Right ventricle myocardium inferior (tissue), 1 donor: ENCODE results near the gene ATXN1. TPM values are rescaled to one million over a fixed set of nuclear protein-coding genes. Genes with fewer than 3 reads are reported as not detected.
A peak's percentile ranks its signal among the peaks of the same experiment; 100 is the strongest.
"Not testable (repeated sequence)": the region's sequence is repeated elsewhere in the genome, so short reads cannot be mapped to it uniquely, and the experiment has no call there.

Experiments used
- ATAC-seq: fragments of 200-7000 bp; cut with Tn5 transposase; one replicate; pipeline ENCODE4 v1.9.1; 2020; ENCODE audit warnings: mild to moderate bottlenecking, moderate library complexity
- DNase-seq: peaks from one replicate; pipeline ENCODE4 v3.0.0; 2021; ENCODE audit errors: missing footprints
- intact Hi-C: fragments of 100-400 bp; cut with DNase I; formaldehyde crosslinking; loops from one replicate; pipeline ENCODE4 v1.11.0; 2022
- total RNA-seq: library from RNA; stranded (reverse); fragmentation: NEBNext Ultra II Directional; extraction: Animal tissue kit (Norgen Biotek cat#: 25700); gene quantifications from one replicate; pipeline ENCODE4 v1.2.1, GENCODE V29; 2021
- donor health status: DM: no; HTN: yes; CAD: no; lungs with severe emphysema.

The ATXN1 gene
- total RNA-seq, 1 donor from 2014 or later, result 42.5 TPM

DNA sequence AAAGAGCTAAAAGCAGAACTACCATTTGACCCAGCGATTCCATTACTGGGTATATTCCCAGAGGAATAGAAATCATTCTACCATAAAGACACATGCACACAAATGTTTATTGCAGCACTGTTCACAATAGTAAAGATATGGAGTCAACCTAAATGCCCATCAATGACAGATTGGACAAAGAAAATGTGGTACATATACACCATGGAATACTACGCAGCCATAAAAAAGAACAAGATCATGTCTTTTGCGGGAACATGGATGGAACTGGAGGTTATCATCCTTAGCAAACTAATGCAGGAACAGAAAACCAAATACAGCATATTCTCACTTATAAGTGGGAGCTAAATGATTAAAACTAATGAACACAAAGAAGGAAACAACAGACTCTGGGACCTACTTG lies 23.7 kb upstream of the ATXN1 start:
- DNase-seq, ATAC-seq, intact Hi-C loops: not testable (repeated sequence)

DNA sequence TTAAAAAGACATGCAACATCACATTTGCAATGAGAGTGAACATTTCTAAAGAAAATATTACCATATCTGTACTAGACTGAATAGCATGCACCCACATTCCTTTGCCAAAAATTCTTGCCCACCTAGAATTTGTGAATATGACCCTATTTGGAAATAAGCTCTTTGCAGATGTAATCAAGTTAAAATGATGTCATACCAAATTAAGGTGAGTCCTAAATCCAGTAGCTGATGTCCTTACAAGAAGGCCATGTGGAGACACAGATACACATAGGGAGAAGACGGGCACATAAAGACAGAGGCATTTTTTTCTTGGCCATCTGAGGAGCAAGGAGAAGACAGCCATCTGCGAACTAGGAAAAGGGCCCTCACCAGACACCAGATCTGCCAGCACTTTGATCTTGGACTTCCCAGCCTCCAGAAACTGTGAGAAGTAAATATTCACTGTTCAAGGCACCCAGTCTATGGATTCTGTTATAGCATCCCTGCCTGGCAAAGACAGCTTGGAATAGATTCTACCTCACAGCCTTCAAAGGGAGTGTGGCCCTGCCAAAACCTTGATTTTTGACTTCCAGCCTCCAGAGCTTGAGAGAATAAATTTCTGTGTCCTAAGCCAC lies 22.8 kb upstream of the ATXN1 start:
- ATAC-seq (no peak), DNase-seq (no peak)
- intact Hi-C loops, result no loop called here

DNA sequence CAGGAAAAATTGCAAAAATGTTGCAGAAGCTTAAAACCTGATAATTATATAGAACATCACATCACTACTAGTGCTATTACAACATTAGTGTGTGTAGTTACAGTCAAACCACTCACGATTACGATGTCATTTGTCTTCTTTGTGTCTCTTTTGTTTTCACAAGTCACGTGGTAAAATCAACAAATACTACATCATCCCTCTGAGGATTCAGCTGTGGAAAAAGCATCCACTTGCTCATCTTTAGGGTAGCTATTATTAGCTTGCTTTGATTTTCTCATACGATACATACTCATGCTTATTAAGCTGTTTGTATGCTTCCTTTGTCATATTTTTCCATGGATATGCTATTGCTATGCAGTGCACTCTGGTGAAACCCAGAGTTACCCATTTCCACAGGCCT lies 22.2 kb upstream of the ATXN1 start:
- intact Hi-C loops, result no loop called here
- no peak for ATAC-seq
- DNase-seq, result no peak

GRCh38 chr6:16782278-16782677 lies 21.0 kb upstream of the ATXN1 start:
- intact Hi-C loops, result no loop called here
- no peak for DNase-seq

GRCh38 chr6:16781348-16782169 lies 20.3 kb upstream of the ATXN1 start:
- intact Hi-C loops, result no loop called here
- DNase-seq, result no peak
- peak; percentile 90 for ATAC-seq

More at GRCh38 chr6:16782278-16782677, 21.0 kb upstream of the ATXN1 start:
- no peak for ATAC-seq

DNA sequence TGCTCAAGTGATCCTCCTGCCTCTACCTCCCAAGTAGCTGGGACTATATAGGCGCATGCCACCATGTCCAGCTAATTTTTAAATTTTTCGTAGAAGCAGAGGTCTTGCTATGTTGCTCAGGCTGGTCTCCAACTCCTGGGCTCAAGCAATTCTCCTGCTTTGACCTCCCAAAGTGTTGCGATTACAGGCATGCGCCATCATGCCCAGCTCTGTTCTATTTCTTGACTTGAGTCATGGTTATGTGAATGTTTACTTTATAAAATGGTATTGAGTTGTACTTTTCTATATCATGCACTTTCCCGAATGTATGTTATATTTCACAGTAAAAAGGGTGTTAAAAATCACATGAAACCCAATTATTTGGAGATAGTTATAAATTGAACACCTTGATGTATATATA lies 17.3 kb upstream of the ATXN1 start:
- DNase-seq, result no peak
- ATAC-seq, result no peak
- intact Hi-C loops, result no loop called here

DNA sequence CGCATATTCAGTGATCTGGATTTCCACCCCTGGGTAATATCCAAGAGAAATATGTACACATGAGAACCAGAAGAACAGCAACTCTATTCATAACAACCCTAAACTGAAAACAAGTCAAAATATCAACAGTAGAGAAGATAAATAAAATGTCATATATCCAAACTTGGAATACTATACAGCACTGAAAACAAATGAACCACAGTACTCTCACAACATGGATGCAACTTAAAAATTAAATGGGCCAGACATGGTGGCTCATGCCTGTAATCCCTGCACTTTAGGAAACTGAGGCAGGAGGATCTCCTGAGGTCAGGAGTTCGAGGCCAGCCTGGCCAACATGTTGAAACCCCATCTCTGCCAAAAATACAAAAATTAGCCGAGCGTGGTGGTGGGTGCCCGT lies 16.5 kb upstream of the ATXN1 start:
- intact Hi-C loops, result no loop called here
- ATAC-seq, result no peak

DNA sequence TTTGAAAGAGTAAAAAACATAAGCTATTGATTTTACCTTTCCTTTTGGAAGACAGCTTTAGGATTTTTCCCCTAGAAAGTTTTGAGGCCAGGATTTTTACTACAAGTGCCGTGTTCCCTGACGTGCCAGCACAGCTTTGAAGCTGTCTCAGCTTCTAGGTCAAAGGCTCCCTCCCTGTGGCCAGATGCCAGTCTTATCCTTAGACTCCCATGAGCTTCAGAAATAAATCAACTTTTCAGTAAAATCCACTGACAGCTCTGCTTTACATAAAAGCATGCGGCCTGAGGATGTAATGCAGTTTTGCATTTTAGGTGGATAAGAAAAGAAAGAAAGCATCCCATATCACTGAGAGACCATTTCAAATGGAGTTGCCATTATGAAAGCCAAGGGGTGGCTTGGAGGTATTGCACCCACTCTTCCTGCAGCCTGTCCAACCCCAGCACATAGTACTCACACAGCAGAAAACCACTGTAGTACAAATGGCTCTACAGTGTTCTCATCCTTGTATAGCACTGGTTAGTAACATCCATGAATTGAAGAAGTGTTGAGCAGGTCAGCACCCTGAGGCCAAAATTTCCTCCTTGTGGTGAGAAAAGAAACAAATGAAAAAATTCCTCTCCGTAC lies 15.2 kb upstream of the ATXN1 start:
- ATAC-seq, result no peak
- intact Hi-C loops, result no loop called here
- DNase-seq, result no peak

More for the DNA sequence above, 16.5 kb upstream of the ATXN1 start:
- DNase-seq, result no peak

DNA sequence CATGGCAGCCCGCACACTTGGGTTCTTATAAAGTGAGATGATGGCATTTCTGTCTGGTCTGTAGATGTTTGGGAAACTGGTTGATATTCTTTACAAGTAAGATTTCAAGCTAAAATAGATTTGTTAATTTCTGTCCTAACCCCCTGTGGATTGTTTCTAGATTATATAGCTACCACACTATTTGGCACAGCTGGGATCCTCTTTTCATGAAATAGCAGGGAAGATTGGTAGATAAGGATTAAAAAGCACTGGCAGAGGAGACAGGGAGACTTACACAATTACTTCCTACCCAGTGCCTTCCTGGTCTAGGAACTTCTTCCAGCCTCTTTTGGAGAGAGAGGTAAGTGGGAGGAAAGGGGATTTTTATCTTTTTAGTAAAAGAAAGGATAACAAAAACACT lies 13.2 kb upstream of the ATXN1 start:
- intact Hi-C loops, result loop anchor here (5.0 kb wide), 1 partner anchor 313 kb away; no protein-coding TSS in a partner anchor
- DNase-seq, result no peak
- no peak for ATAC-seq

- intact Hi-C loops, result loop anchor here (5.0 kb wide), 1 partner anchor 314 kb away; no protein-coding TSS in a partner anchor
- ATAC-seq (no peak), DNase-seq (no peak)
Measured at GRCh38 chr6:16773362-16773761, 12.1 kb upstream of the ATXN1 start.

DNA sequence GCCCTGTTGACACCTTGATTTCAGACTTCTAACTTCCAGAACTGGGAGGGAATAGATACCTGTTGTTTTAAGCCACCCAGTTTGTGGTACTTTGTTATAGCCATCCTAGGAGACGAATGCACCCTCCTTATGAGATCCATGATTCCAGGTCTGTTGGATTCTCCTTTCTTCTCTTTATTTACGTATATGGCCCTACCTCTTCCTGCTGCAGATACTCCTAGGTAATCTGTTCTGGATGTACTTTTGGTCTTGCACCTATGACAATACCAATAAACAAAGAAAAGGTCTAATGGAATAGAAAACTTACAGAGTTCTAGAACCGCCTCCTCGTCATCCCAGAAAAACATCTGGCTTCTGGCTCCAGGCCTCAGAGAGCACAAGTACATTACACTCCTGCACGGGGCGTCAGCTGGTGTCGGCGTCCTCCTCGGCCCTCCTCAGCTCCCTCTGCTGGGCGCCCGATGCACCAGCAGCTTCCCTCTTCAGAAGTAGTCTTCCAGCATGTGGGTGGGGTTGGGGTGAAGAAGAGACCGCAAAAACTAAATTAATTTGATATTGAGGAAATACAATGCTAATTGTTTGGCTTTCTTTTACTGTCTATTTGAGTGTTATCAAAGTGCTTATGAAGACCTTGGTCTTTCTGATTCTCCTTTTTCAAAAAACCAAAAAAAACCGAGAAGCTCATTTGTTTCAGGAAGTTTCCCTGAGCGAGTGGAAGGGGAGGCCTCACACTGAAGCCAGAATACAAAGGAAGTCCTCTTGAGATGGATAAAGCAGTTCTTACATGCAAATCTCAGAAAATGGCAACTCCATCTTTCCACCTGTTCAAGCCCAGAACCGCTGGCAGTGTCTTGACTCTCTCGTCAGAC lies 9.7 kb upstream of the ATXN1 start:
- DNase-seq (peak; percentile 91), ATAC-seq (peak; percentile 92)
- intact Hi-C loops, result loop anchor here (5.0 kb wide), 1 partner anchor 316 kb away; no protein-coding TSS in a partner anchor

GRCh38 chr6:16769986-16770376 lies 8.7 kb upstream of the ATXN1 start:
- intact Hi-C loops, result loop anchor here (5.0 to 10.0 kb wide), 3 partner anchors 317 to 525 kb away; no protein-coding TSS in a partner anchor
- DNase-seq, result no peak
- no peak for ATAC-seq

- DNase-seq (no peak), ATAC-seq (peak; percentile 56)
- intact Hi-C loops, result loop anchor here (10.0 kb wide), 2 partner anchors 335 to 525 kb away; no protein-coding TSS in a partner anchor
Measured at GRCh38 chr6:16769131-16769985, 8.1 kb upstream of the ATXN1 start.

- ATAC-seq, result no peak
- no peak for DNase-seq
- intact Hi-C loops, result loop anchor here (10.0 kb wide), 2 partner anchors 334 to 524 kb away; no protein-coding TSS in a partner anchor
Measured at GRCh38 chr6:16768477-16768830, 7.2 kb upstream of the ATXN1 start.

DNA sequence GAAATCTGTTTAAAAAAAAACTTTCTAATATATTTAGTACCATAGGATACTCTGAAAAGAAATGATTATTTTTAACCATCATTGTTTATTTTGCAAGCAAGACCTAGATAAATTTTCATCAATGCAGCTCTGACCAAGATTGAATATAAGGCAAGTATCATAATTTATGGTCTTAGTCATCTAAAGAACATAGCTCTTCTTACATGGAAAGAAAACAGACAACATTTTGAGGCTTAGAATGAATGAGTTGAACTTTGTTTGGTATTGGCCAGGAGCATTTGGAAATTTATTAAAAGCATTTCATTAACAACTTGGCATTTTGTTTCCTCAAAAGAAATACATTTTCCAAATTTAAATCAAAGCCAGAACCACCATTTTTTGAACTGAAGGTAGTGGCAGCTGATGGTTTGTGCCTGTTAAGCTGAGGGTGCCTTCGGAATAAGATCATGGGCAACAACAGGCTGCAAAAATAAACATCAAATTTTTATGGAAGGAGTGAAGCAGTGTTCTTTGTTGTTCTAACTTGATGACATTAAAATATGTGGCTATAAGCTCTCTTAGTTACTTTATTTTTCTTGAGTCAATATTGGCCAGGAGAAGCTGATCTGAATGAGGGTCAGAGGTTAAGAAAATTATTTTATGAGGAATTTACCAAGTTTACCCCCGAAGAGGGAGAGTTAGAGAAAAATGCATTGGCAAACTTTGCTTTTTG lies 6.7 kb upstream of the ATXN1 start:
- intact Hi-C loops, result loop anchor here (10.0 kb wide), 2 partner anchors 333 to 523 kb away; no protein-coding TSS in a partner anchor
- ATAC-seq (no peak), DNase-seq (no peak)

DNA sequence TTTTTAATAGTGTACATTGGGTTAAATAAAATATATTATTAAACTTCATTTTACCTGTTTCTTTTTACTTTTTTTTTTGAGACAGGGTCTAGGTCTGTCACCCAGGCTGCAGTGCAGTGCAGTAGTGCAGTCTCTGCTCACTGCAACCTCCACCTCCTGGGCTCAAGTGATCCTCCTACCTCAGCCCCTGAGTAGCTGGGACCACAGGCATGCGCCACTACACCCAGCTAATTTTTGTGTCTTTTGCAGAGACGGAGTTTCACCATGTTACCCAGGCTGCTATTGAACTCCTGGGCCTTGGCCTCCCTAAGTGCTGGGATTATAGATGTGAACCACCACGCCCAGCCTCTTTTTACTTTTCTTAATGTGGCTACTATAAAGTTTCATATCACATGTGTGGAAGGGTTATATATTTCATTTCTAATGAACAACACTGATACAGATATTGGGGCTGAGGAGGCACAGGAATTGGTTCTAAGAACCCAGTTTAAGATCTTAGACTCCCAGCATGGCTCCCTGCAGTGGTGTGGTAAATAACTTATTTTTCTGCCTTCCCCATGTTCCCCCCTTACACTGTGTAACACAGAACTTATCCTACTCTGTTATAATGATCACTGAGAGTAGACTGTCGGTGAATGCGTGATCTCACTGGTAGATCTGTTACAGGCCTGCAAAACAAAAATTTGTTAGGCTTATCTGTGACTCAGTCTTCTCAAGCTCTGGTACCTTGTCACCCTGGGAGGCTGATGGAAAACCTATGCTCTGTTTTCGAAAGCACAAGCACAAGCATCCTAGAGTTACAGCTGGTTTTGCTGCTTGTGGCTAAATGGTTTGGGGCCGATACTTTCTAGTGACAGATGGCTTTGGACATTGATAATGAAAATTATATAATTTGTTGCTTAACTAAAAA lies 5.8 kb upstream of the ATXN1 start:
- intact Hi-C loops, result loop anchor here (10.0 kb wide), 2 partner anchors 332 to 522 kb away; no protein-coding TSS in a partner anchor
- DNase-seq, result no peak
- ATAC-seq, result no peak
